T-helper 9 cell (primary cell): Measurements from ENCODE around the gene ZSWIM4.

ENCODE experiments used
- DNase-seq: peaks from one replicate; pipeline ENCODE4 v3.0.0-alpha.2; 2020

The ZSWIM4 gene

GRCh38 chr19:13880059-13881043, 85.1 kb downstream of the ZSWIM4 start:
- DNase-seq = peak; percentile 98

GRCh38 chr19:13881251-13881691, 86.0 kb downstream of the ZSWIM4 start:
- no peak for DNase-seq
